ENCODE measurements around the gene ZNF717. TPM values are rescaled to one million over a fixed set of nuclear protein-coding genes. Genes with fewer than 3 reads are reported as not detected.

The ZNF717 gene
- total RNA-seq, 1 donor from 2014 or later, result 16.7 TPM

DNA sequence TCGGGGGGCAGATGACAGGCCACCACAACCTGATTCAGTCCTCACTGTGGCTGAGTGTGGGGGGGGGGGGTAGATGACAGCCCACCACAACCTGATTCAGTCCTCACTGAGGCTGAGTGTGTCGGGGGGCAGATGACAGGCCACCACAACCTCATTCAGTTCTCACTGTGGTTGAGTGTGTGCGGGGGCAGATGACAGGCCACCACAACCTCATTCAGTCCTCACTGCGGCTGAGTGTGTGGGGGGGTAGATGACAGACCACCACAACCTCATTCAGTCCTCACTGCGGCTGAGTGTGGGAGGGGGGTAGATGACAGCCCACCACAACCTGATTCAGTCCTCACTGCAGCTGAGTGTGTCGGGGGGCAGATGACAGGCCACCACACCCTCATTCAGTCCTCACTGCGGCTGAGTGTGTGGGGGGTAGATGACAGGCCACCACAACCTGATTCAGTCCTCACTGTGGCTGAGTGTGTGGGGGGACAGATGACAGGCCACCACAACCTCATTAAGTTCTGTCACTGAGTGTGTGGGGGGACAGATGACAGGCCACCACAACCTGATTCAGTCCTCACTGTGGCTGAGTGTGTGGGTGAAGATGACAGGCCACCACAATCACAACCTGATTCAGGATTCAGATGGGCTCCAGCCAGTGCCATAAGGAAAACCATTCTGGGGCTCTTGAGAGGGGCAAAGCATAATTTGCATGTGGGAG, 16.9 kb downstream of the ZNF717 start:
- peaks cover 3 to 9% (median 5%) of the 10 kb centered on the region in 3 donors for H3K9me3 ChIP-seq (ENCODE audit: control insufficient read depth in 3 of 3, low read length in 3 of 3)
- H3K4me3 ChIP-seq (ENCODE audit: low read length in 3 of 3), result no peak overlapping the region
- H3K27ac ChIP-seq (ENCODE audit: low read depth, low read length), result no peak overlapping the region
- H3K36me3 ChIP-seq (ENCODE audit: control insufficient read depth in 3 of 3, insufficient read depth in 3 of 3, low read length in 3 of 3), result peaks cover 17 to 21% (median 19%) of the 10 kb centered on the region in 3 donors
- H3K9ac ChIP-seq (ENCODE audit: low read depth in 1 of 3, low read length in 3 of 3), result no peak overlapping the region
- no peaks in the 10 kb centered on the region for H3K4me1 ChIP-seq (ENCODE audit: control insufficient read depth in 3 of 3, insufficient read depth in 3 of 3, low read length in 3 of 3)
- H3K27me3 ChIP-seq (ENCODE audit: control insufficient read depth in 3 of 3, insufficient read depth in 3 of 3, low read length in 3 of 3), result no peaks in the 10 kb centered on the region

GRCh38 chr3:75737831-75738493, 47.4 kb downstream of the ZNF717 start:
- H3K4me3 ChIP-seq (ENCODE audit: low read length in 3 of 3), result peak overlapping the region in 2 of 3 donors; percentile 4 to 15
- H3K27ac ChIP-seq (ENCODE audit: low read depth, low read length), result no peak overlapping the region
- no peak overlapping the region for H3K9ac ChIP-seq (ENCODE audit: low read depth in 1 of 3, low read length in 3 of 3)
- peaks cover 30 to 43% (median 35%) of the 10 kb centered on the region in 3 donors for H3K36me3 ChIP-seq (ENCODE audit: control insufficient read depth in 3 of 3, insufficient read depth in 3 of 3, low read length in 3 of 3)
- H3K27me3 ChIP-seq (ENCODE audit: control insufficient read depth in 3 of 3, insufficient read depth in 3 of 3, low read length in 3 of 3), result no peaks in the 10 kb centered on the region
- no peaks in the 10 kb centered on the region for H3K4me1 ChIP-seq (ENCODE audit: control insufficient read depth in 3 of 3, insufficient read depth in 3 of 3, low read length in 3 of 3)
- peaks cover 44 to 71% (median 46%) of the 10 kb centered on the region in 3 donors for H3K9me3 ChIP-seq (ENCODE audit: control insufficient read depth in 3 of 3, low read length in 3 of 3)

DNA sequence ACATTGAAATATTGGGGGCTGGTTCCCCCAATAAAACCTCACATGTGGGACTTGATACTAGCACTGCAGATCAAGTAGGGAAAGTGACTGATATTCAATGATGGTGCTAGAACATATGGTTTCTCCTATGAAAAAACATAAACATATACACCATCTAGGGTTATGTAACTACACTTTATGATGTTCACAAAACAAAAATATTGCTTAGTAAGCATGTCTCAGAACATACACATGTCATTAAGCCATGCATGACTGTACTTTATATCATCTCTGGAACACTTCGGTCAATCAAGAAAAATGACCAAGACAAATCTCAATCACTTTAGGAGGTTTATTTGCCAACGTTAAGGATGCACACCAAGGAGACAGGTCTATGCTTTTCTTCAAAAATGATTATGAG, 57.4 kb downstream of the ZNF717 start:
- H3K36me3 ChIP-seq (ENCODE audit: control insufficient read depth in 3 of 3, insufficient read depth in 3 of 3, low read length in 3 of 3), result peaks cover 11 to 17% (median 12%) of the 10 kb centered on the region in 3 donors
- H3K9me3 ChIP-seq (ENCODE audit: control insufficient read depth in 3 of 3, low read length in 3 of 3), result peaks cover 22 to 35% (median 29%) of the 10 kb centered on the region in 3 donors
- no peaks in the 10 kb centered on the region for H3K4me1 ChIP-seq (ENCODE audit: control insufficient read depth in 3 of 3, insufficient read depth in 3 of 3, low read length in 3 of 3)

GRCh38 chr3:75692061-75692460, 93.3 kb downstream of the ZNF717 start:
- Histone ChIP-seq H3K27me3 (ENCODE audit: control insufficient read depth in 3 of 3, insufficient read depth in 3 of 3, low read length in 3 of 3) (no peaks in the 10 kb centered on the region), H3K9ac (ENCODE audit: low read depth in 1 of 3, low read length in 3 of 3) (no peak overlapping the region), H3K9me3 (ENCODE audit: control insufficient read depth in 3 of 3, low read length in 3 of 3) (peaks cover 0 to 2% (median 0%) of the 10 kb centered on the region in 3 donors), H3K27ac (ENCODE audit: low read depth, low read length) (no peak overlapping the region), H3K36me3 (ENCODE audit: control insufficient read depth in 3 of 3, insufficient read depth in 3 of 3, low read length in 3 of 3) (no peaks in the 10 kb centered on the region), H3K4me1 (ENCODE audit: control insufficient read depth in 3 of 3, insufficient read depth in 3 of 3, low read length in 3 of 3) (no peaks in the 10 kb centered on the region), H3K4me3 (ENCODE audit: low read length in 3 of 3) (no peak overlapping the region)

More for the DNA sequence above, 57.4 kb downstream of the ZNF717 start:
- Histone ChIP-seq H3K27me3 (ENCODE audit: control insufficient read depth in 3 of 3, insufficient read depth in 3 of 3, low read length in 3 of 3) (no peaks in the 10 kb centered on the region), H3K9ac (ENCODE audit: low read depth in 1 of 3, low read length in 3 of 3) (no peak overlapping the region), H3K4me3 (ENCODE audit: low read length in 3 of 3) (no peak overlapping the region), H3K27ac (ENCODE audit: low read depth, low read length) (no peak overlapping the region)

DNA sequence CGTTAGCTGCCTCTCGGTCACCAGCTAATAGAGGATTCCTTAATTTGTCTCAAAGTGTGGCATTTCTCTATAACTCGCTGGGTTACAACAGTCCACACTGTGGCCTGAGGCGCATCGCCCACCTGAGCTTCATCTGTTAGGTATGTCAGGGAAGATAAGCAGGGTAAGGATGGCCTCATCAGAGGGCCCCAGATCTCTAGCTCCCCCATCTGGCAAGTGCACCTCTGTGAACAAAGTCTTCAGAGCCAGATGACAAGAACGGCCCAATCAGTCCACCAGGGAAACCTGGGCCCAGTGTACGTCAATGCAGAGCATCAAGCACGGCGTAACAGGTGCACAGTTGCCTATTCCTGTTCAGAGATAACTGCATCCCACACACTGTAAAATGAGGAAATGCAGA, 98.0 kb downstream of the ZNF717 start:
- no peak overlapping the region for H3K27ac ChIP-seq (ENCODE audit: low read depth, low read length)
- no peaks in the 10 kb centered on the region for H3K9me3 ChIP-seq (ENCODE audit: control insufficient read depth in 3 of 3, low read length in 3 of 3)
- H3K9ac ChIP-seq (ENCODE audit: low read depth in 1 of 3, low read length in 3 of 3), result no peak overlapping the region
- no peak overlapping the region for H3K4me3 ChIP-seq (ENCODE audit: low read length in 3 of 3)
- no peaks in the 10 kb centered on the region for H3K4me1 ChIP-seq (ENCODE audit: control insufficient read depth in 3 of 3, insufficient read depth in 3 of 3, low read length in 3 of 3)
- no peaks in the 10 kb centered on the region for H3K36me3 ChIP-seq (ENCODE audit: control insufficient read depth in 3 of 3, insufficient read depth in 3 of 3, low read length in 3 of 3)
- H3K27me3 ChIP-seq (ENCODE audit: control insufficient read depth in 3 of 3, insufficient read depth in 3 of 3, low read length in 3 of 3), result no peaks in the 10 kb centered on the region

Small RNAs within 50 kb of the gene (small RNA-seq; reads per million reads assigned to genes)
- not detected for gene MIR4273

Other genes starting within 250 kb of the ZNF717 start
- not detected for gene FRG2C, start 121.2 kb downstream of the ZNF717 start, total RNA-seq

All from skeletal muscle tissue (tissue), 5 donors.